HG03378 (cell line): ENCODE measurements around the gene TULP1.
"Not testable (repeated sequence)": the region's sequence is repeated elsewhere in the genome, so short reads cannot be mapped to it uniquely, and the experiment has no call there.

ENCODE experiments used
- ATAC-seq: cut with Tn5 transposase; IDR thresholded peaks from one replicate; pipeline ENCODE4 v1.9.1; 2021; ENCODE audit warnings: mild to moderate bottlenecking, moderate library complexity; ENCODE audit not compliant: unreplicated experiment

TULP1 gene

GRCh38 chr6:35512740-35513139 is at the start of gene TULP1:
Gene TULP1 (minus strand): TSS chr6:35512896. CDS start chr6:35512858, 38 bp downstream.
- no peak for ATAC-seq

- ATAC-seq = no peak
These were observed 49.4 kb upstream of the TULP1 start for GRCh38 chr6:35562060-35562459.

DNA sequence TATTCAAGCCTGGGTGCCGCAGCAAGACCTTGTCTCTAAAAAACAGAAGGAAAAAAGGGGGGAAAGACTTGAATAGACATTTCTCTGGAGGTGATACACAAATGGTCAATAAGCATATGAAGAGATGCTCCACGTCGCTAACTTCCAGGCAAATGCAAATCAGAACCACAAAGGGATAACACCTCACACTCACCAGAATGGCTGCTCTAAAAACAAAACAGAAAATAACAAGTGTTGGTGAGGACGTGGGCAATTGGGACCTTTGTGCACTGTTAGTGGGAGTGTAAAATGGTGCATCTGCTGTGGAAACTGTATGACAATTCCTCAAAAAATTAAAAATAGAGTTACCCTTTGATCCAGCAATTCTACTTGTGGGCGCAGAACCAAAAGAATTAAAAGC is 48.4 kb upstream of the TULP1 start:
- ATAC-seq = no peak

DNA sequence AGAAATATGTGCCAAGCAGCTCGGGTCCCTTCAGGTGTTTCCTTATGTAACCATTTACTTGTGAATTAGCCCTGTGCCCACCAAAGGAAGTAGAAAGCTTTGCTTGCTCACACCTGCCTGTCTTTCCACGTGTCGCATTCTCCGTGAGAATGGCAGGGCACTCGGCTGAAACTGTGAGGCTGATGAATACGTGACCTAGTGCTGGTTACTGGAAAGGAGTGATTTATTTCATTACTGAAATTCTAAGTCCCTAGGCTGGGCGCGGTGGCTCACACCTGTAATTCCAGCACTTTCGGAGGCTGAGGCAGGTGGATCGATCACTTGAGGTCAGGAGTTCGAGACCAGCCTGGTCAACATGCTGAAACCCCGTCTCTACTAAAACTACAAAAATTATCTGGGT is 45.9 kb upstream of the TULP1 start:
- ATAC-seq = no peak

- ATAC-seq = no peak
These were observed 44.5 kb upstream of the TULP1 start for GRCh38 chr6:35557239-35557638.

GRCh38 chr6:35554811-35555210 is 42.1 kb upstream of the TULP1 start:
- ATAC-seq = no peak

GRCh38 chr6:35553315-35553714 is 40.6 kb upstream of the TULP1 start:
- no peak for ATAC-seq

- ATAC-seq = no peak
These were observed 39.7 kb upstream of the TULP1 start for GRCh38 chr6:35552285-35552917.

- ATAC-seq = no peak
These were observed 37.7 kb upstream of the TULP1 start for GRCh38 chr6:35550437-35550836.

- no peak for ATAC-seq
These were observed 35.0 kb upstream of the TULP1 start for GRCh38 chr6:35547676-35548075.

GRCh38 chr6:35544769-35545361 is 32.2 kb upstream of the TULP1 start:
- no peak for ATAC-seq

GRCh38 chr6:35543459-35544193 is 30.9 kb upstream of the TULP1 start:
- ATAC-seq = no peak

- no peak for ATAC-seq
These were observed 29.1 kb upstream of the TULP1 start for GRCh38 chr6:35541836-35542235.

DNA sequence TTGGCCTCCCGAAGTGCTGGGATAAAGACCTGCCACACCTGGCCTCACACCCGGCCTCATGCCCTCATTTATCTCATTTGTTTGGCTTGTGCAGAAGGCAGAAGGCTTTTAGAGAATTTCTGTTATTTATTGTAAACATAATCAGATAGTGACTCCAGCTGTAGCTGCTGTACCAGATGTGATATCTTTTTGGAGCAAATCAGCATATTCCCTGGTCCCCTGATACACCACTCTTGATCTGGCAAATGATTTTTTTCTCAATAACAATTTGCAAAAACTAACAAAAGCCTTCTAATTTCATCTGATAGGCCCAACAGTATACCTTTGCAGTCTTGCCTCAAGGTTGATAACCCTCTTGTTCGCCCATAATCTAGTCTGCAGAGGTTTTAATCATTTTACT is 26.5 kb upstream of the TULP1 start:
- ATAC-seq = no peak

DNA sequence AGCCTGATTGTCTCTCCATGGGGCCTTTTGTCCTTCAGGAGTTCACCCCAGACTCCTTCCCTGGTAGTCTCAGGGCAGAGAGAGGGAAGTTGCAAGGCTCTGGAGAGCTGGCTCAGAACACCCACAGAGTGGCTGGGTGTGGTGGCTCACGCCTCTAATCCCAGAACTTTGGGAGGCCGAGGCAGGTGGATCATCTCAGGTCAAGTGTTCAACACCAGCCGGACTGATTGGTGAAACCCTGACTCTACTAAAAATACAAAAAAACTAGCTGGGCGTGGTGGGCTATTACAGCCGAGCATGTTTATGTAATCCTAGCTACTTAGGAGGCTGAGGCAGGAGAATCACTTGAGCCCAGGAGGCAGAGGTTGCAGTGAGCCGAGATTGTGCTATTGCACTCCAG is 23.2 kb upstream of the TULP1 start:
- ATAC-seq = not testable (repeated sequence)

- no peak for ATAC-seq
These were observed 21.9 kb upstream of the TULP1 start for GRCh38 chr6:35534407-35535170.

- no peak for ATAC-seq
These were observed 21.3 kb upstream of the TULP1 start for GRCh38 chr6:35533981-35534380.

DNA sequence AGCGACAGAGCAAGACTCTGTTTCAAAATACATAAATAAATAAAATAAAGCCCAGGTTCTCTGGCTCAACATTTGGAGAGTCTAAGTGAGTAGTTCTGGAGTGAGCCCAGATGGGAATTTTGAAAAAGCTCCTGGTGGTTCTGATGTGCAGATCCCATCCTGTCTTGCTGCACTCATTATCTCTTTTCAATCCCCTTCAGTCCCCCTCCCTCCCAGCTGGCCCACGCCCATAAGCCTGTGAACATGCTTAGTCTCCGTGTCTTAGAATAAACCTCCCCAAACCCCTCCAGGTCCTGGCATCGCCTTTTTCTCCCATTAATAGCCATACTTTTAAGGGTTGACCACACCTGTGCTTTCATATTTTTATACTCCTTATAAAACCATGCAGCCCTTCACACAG is 19.4 kb upstream of the TULP1 start:
- no peak for ATAC-seq

DNA sequence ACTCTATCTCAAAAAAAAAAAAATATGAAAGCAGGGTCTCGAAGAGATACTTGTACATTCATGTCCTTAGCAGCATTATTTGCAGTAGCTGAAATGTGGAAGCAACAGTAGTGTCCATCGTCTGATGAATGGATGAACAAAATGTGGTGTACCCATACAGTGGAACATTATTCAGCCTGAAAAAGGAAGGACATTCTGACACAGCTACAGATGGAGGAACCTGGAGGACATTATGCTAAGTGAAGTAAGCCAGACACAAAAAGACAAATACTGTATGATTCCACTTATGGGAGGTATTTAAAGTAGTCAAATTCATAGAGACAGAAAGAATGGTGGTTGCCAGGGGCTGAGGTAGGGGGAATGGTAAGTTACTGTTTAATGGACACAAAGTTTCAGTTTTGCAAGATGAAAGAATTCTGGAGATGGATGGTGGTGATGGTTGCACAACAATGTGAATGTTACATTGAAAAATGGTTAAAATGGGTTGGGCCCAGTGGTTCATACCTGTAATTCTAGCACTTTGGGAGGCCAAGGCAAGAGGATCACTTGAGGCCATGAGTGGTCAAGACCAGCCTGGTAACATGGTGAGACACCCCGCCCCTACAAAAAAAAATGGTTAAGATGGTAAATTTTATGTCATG is 11.8 kb upstream of the TULP1 start:
- no peak for ATAC-seq

DNA sequence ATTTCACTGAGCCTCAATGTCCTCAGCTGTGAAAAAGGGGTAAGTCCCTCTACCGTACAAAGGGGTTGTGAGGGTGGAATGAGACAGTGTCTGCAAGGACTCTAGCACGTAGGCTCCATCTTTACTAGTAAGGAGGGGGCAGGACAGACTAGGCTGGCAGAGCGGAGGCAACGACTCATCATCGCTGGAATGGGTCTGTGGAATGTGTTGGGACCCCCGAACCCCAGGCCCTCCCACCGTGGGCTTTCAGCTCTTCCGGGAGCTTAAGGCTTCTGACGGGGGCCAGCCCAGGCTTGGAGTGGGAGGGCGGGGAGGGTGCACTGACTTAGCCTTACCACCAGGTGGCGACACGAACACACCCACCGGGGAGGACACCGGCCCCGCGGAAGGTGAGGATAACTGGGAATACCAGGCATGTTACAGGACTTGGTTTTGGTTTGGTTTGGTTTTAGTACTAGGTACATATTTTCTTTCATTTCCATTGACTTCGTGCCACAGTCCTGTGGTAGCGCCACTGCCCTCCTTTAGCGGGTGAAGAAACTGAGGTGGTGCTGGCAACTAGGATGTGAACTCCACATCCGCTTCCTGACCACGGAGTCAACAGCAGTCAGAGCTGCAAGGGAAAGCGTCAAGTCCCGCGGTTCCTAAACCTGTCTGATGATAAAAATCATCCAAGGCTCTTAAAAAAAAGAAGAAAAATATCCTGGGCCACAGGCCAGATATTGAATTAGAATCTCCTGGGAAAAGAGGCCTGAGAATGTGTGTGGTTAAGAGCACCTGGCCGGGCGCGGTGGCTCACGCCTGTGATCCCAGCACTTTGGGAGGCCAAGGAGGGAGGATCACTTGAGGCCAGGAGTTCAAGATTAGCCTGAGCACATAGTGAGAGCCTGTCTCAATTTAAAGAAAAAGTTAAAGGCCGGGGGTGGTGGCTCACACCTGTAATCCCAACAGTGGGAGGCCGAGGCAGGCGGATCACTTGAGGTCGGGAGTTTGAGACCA is 10.3 kb upstream of the TULP1 start:
- no peak for ATAC-seq
